MM.1S (cell line): ENCODE measurements around the gene AKAP13.

ENCODE experiments used
- DNase-seq: peaks from one replicate; pipeline ENCODE4 v3.0.0-alpha.2; 2015
- H2AFZ ChIP-seq: fragments of 300-600 bp; sonication (generic); 2 replicates; pipeline ENCODE4 v1.6.0; 2016; ENCODE audit warnings: antibody characterized with exemption, low read length
- H3F3A ChIP-seq: fragments of 300-600 bp; sonication (generic); 2 replicates; pipeline ENCODE4 v1.6.1; 2016; ENCODE audit warnings: mild to moderate bottlenecking, antibody characterized with exemption, low read length, moderate library complexity, mixed read lengths; ENCODE audit not compliant: insufficient read depth
- H3K27ac ChIP-seq: fragments of 300-600 bp; sonication (generic); 2 replicates; pipeline ENCODE4 v1.5.1; 2016; ENCODE audit warnings: mild to moderate bottlenecking, low read length
- H3K27me3 ChIP-seq: fragments of 300-600 bp; sonication (generic); replicated peaks from 2 replicates; pipeline ENCODE4 v1.6.0; 2016; ENCODE audit warnings: low read length; ENCODE audit not compliant: insufficient read depth
- H3K36me3 ChIP-seq: fragments of 300-600 bp; sonication (generic); replicated peaks from 2 replicates; pipeline ENCODE4 v1.6.1; 2016; ENCODE audit warnings: mild to moderate bottlenecking, low read length, mixed read lengths; ENCODE audit not compliant: insufficient read depth
- H3K4me1 ChIP-seq: fragments of 300-600 bp; sonication (generic); 2 replicates; pipeline ENCODE4 v1.6.1; 2016; ENCODE audit warnings: low read length, mixed read lengths
- H3K4me2 ChIP-seq: fragments of 300-600 bp; sonication (generic); 2 replicates; pipeline ENCODE4 v1.6.0; 2016; ENCODE audit warnings: low read depth, low read length
- H3K4me3 ChIP-seq: fragments of 300-600 bp; sonication (generic); 2 replicates; pipeline ENCODE4 v1.5.1; 2016; ENCODE audit warnings: low read length, mixed read lengths
- H3K79me2 ChIP-seq: fragments of 300-600 bp; sonication (generic); 2 replicates; pipeline ENCODE4 v1.6.1; 2016; ENCODE audit warnings: mixed run types, low read length, mixed read lengths
- H3K9ac ChIP-seq: fragments of 300-600 bp; sonication (generic); 2 replicates; pipeline ENCODE4 v1.6.1; 2016; ENCODE audit warnings: low read length, mixed read lengths
- H3K9me2 ChIP-seq: fragments of 300-600 bp; sonication (generic); replicated peaks from 2 replicates; pipeline ENCODE4 v1.6.1; 2016; ENCODE audit warnings: mild to moderate bottlenecking, low read length, mixed read lengths; ENCODE audit not compliant: insufficient read depth
- H3K9me3 ChIP-seq: fragments of 300-600 bp; sonication (generic); replicated peaks from 2 replicates; pipeline ENCODE4 v1.6.1; 2016; ENCODE audit warnings: mild to moderate bottlenecking, low read length, mixed read lengths; ENCODE audit not compliant: insufficient read depth
- H4K20me1 ChIP-seq: fragments of 300-600 bp; sonication (generic); 2 replicates; pipeline ENCODE4 v1.6.1; 2016; ENCODE audit warnings: mild to moderate bottlenecking, low read length, moderate library complexity, mixed read lengths; ENCODE audit not compliant: insufficient read depth
- EZH2 ChIP-seq: fragments of 300-600 bp; sonication (generic); optimal IDR thresholded peaks from 2 replicates; pipeline ENCODE3; 2017; ENCODE audit warnings: low read depth, mild to moderate bottlenecking, antibody characterized with exemption, low read length, mixed read lengths
- EZH2phosphoT487 ChIP-seq: fragments of 300-600 bp; sonication (generic); IDR thresholded peaks from 2 replicates; pipeline ENCODE4 v1.6.1; 2018; ENCODE audit warnings: antibody characterized with exemption, low read length
- TF ChIP-seq, protein P1 (sequence below): fragments of 300-600 bp; sonication (generic); IDR thresholded peaks from 2 replicates; pipeline ENCODE4 v1.5.1; 2016; ENCODE audit warnings: antibody characterized with exemption, low read length, mixed read lengths

The AKAP13 gene

DNA sequence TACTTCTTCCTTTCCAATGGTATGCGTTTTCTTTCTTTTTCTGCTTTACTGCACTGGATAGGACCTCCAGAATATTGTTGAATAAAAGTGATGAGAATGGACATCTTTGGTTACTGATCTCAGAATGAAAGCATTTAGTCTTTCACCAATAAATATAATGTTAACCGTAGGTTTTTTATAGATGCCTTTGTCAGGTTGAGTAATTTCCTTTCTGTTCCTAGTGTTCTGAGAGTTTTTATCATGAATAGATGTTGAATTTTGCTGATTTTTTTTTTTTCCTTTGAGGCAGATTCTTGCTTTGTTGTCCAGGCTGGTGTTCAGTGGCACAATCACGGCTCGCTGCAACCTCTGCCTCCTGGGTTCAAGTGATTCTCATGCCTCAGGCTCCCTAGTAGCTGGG lies 255.9 kb downstream of the AKAP13 start:
- Histone ChIP-seq H3K4me2 (no peak overlapping the region), H3F3A (no peaks in the 10 kb centered on the region), H3K27ac (no peak overlapping the region), H3K4me3 (no peak overlapping the region), H3K9me3 (no peaks in the 10 kb centered on the region), H3K9me2 (no peaks in the 10 kb centered on the region), H4K20me1 (no peaks in the 10 kb centered on the region), H3K27me3 (no peaks in the 10 kb centered on the region), H3K9ac (no peak overlapping the region), H2AFZ (no peak overlapping the region), H3K36me3 (no peaks in the 10 kb centered on the region; the same call in 1 of the 2 replicates), H3K4me1 (peaks cover 5% of the 10 kb centered on the region), H3K79me2 (no peaks in the 10 kb centered on the region)
- no peak for DNase-seq
- TF ChIP-seq, protein P1, sequence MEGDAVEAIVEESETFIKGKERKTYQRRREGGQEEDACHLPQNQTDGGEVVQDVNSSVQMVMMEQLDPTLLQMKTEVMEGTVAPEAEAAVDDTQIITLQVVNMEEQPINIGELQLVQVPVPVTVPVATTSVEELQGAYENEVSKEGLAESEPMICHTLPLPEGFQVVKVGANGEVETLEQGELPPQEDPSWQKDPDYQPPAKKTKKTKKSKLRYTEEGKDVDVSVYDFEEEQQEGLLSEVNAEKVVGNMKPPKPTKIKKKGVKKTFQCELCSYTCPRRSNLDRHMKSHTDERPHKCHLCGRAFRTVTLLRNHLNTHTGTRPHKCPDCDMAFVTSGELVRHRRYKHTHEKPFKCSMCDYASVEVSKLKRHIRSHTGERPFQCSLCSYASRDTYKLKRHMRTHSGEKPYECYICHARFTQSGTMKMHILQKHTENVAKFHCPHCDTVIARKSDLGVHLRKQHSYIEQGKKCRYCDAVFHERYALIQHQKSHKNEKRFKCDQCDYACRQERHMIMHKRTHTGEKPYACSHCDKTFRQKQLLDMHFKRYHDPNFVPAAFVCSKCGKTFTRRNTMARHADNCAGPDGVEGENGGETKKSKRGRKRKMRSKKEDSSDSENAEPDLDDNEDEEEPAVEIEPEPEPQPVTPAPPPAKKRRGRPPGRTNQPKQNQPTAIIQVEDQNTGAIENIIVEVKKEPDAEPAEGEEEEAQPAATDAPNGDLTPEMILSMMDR = no peak
- TF ChIP-seq EZH2 = no peak
- no peak for TF ChIP-seq EZH2phosphoT487

DNA sequence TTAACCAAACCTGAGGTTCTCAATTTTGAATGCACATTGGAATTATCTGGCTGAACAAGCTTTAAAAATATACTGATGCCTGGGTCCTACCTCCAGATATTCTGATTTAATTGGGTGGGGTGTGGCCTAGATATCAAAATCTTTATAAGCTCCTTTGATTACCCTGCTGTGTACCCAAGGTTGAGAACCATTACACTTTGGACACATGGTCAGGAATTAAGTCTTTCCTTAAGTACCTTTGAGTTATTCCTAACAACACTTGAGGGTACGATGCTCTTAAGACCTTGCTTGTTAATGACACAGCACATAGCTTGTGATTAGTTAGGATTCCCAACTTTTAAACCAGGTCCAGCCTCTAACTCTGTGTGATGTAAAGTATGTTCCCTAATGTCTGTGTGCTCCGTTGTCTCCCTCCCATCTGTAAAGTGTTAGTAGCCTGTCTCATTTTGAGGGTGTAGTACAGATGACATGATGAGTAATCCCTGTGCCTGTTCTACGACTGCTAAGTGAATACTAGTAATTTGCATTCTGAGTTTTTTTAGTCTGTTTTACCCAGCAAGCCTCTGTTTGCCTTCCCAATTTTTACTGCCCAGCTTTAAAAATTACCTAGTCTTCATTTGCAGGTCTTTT lies 259.5 kb downstream of the AKAP13 start:
- Histone ChIP-seq H3K36me3 (no peaks in the 10 kb centered on the region; the same call in 1 of the 2 replicates), H3F3A (no peaks in the 10 kb centered on the region), H3K9ac (no peak overlapping the region), H3K9me3 (no peaks in the 10 kb centered on the region), H3K4me2 (no peak overlapping the region), H3K4me1 (no peaks in the 10 kb centered on the region), H3K4me3 (no peak overlapping the region), H3K27me3 (no peaks in the 10 kb centered on the region), H3K27ac (no peak overlapping the region), H2AFZ (no peak overlapping the region), H3K79me2 (no peaks in the 10 kb centered on the region), H3K9me2 (no peaks in the 10 kb centered on the region), H4K20me1 (no peaks in the 10 kb centered on the region)
- TF ChIP-seq EZH2 (no peak), EZH2phosphoT487 (no peak)
- TF ChIP-seq, protein P1 = no peak
- DNase-seq = no peak

DNA sequence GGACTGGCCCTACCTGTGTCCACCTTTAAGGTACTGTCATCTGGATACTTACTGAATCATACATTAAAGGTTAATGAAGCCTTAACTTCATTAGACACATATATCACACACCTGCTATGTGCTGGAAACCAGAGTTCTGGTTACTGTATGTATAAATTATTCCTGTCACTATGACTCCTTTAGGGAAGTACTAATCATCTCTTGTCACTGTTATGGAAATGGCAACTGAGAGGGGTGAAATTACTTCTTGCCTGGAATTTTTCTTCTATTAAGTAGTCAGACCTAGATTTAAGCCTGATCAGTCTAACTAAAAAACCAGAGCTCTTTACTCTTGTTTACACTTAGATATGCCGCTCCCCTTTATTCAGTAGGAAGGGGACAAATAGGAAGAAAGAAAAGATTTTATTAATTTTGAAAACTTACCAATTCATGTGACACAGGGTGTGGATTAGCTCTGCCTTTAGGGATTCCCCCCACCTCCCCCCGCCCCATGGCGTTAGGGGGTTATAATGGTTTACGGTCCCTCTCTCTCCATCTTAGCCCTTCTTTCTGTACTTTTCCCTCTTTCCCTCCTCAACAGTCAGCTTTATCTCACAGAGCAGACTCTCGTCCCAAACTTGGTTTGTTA lies 261.8 kb downstream of the AKAP13 start:
- no peak for DNase-seq
- Histone ChIP-seq H3K4me3 (no peak overlapping the region), H3K4me2 (no peak overlapping the region), H3K36me3 (no peaks in the 10 kb centered on the region; the same call in 1 of the 2 replicates), H3K27me3 (no peaks in the 10 kb centered on the region), H3F3A (no peaks in the 10 kb centered on the region), H3K4me1 (no peaks in the 10 kb centered on the region), H3K9ac (no peak overlapping the region), H3K27ac (no peak overlapping the region), H2AFZ (no peak overlapping the region), H3K9me2 (no peaks in the 10 kb centered on the region), H3K9me3 (no peaks in the 10 kb centered on the region), H4K20me1 (no peaks in the 10 kb centered on the region), H3K79me2 (no peaks in the 10 kb centered on the region)
- no peak for TF ChIP-seq EZH2phosphoT487
- no peak for TF ChIP-seq EZH2
- TF ChIP-seq, protein P1 = no peak
